EL (cell line): ENCODE data around the gene RCAN1.
"Not testable (repeated sequence)": the region's sequence is repeated elsewhere in the genome, so short reads cannot be mapped to it uniquely, and the experiment has no call there.

Experiments used
- DNase-seq: peaks from one replicate; pipeline ENCODE4 v3.0.0-alpha.2; 2016

Gene RCAN1

DNA sequence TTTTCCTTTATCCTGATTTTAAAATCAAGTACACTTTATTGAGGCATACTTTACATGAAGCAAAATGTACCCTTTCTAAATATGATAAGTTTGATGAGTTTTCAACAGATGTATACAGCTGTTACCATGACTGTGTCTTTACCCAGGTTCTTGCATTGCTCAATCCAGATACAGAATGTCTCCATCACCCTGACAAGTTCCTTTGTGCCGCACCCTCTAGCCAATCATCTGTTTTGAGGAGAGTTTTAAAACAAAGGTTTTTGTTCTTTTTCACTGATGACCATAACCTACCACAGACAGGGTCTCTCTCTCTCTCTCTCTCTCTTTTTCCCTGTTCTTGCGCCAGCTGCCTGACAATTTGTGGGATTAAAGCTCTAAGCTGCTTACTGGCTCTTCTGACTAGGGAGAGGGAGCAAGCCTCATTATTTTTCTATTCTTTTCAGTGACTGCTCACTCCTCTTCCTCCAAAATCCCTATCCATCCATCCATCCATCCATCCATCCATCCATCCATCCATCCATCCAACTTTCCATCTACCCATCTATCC lies 101.7 kb downstream of the RCAN1 start:
- no peak for DNase-seq

GRCh38 chr21:34511787-34512455 lies 103.0 kb downstream of the RCAN1 start, which contains the start of gene KCNE1:
TSS of gene KCNE1 (minus strand) at chr21:34512210. CDS start at chr21:34449634, 62,576 bp downstream.
- DNase-seq, result no peak

GRCh38 chr21:34511181-34511580 lies 103.7 kb downstream of the RCAN1 start:
- no peak for DNase-seq

DNA sequence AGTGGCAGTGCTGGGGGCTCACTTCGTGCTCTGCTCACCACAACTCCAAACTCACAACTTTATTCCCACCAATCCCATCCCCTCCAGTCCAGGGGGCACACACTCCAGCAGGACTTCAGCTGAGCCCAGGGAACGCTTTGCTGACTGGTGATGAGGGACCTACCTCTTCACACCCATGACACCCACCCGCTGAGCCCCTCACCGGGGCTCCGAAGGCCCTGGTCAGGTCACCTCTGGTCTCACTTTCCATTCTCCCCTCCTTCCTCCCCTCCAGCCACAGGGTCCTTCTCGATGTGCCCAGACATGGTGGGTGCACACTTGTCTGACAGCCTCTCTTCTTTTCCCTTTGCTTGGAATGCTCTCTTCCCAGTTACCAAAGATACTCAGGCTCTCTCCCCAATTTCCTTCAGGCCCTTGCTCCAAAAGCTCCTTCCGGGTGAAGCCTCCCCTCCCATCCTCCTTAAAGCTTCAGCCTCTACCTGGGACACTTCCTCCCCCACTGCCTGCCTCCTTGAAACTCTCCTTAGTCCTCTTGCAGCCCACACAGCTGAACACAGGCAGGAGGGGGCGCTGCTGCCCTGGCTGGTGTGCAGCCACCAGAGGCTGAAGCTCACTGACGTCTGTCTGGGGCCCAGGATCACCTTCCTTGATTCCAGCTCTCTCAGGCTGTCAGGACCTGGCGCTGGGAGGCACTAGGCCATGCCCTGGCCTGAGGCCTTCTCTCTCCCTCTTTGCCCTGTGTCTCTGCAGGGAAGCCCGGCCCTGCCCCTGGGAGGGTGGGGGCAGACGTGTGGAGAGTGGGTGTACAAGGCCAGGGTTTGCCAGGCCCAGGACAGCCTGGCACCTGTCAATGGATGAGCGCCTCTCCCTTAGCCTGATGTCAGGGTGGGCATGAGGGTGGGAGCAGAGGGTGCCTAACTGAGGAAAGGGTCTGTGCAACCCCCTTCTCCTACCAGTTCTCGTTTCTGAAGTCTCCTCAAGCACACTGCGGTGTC lies 104.5 kb downstream of the RCAN1 start:
- peak; percentile 70 for DNase-seq

- no peak for DNase-seq
Measured at GRCh38 chr21:34509151-34509550, 105.8 kb downstream of the RCAN1 start.

- DNase-seq, result no peak
Measured at GRCh38 chr21:34504595-34504994, 110.3 kb downstream of the RCAN1 start.

GRCh38 chr21:34502480-34503106 lies 112.3 kb downstream of the RCAN1 start:
- DNase-seq, result no peak

DNA sequence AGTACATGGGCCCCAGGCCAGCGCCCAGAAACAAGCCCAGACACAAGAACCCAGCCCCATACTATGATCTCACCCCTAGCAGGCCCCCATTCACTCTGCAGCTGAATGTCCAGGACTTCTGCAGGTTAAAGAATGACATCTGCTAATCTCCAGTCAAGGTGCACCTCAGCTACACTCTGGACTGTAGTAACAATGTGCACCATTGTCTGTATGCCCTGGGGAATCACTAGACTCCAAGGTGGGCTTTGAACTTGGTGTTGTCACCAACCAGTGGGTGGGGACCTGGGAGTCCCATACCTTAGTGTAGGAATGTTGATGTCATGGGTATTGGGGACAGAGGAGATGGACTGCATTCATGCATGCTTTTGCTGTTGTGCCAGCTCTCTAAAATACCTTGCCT lies 113.2 kb downstream of the RCAN1 start:
- DNase-seq, result no peak

DNA sequence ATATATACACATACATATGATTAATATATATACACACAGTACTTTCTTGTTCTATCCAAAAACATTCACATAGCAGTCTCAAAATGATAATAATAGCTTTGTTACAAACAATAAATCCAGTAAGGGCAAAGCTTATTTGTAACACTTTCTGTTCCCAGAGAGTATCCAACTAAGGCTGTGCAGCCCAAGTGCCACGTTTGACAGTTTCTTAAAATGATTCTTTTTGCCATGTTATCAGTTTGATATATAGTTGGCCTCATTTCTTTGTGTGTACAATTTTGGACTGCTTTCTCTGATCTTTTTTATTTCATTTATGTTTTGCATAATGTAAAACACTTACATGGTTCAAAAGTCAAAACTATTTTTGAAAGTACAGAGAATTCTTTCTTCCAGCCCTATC lies 114.7 kb downstream of the RCAN1 start:
- no peak for DNase-seq

DNA sequence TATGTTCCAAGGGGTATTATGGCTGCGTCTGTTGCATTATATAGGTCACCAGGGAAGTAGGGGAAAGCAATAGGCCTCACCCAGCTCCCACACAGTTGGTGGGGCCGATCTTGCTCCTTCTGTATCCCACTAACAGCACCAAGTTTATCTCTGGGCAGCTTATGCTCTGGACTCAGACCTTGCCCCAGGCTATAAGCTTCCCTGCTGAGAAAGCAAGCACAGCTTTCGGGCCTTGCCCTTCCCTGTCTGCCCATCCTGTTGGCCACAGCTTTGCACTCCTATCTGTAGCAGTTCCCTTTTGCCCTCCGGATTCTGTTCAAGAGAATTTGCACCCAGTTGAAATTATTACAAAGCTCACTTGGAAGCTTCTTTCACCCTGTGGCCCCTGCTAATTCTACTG lies 115.8 kb downstream of the RCAN1 start:
- DNase-seq, result no peak

DNA sequence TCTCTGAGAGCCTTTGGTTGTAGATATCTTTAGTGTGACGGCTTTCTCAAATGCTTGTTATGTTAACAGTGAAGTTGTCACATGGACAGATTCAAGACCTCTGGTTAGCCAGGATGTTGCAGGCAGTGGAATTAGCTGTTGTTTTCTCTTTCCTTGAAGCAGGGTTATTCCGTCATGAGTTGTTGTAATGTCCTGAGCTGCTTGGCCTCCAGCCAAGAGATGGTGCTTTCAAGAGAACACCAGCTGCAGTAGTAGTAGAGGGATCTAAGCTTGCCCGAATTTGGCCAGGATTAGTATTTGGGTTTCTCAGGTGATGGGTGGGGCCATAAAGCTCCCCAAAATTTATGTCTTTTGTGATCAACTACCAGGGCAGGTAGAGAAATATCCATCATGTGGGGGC lies 116.3 kb downstream of the RCAN1 start:
- DNase-seq, result no peak

- DNase-seq, result not testable (repeated sequence)
Measured at GRCh38 chr21:34483854-34484253, 131.1 kb downstream of the RCAN1 start.

DNA sequence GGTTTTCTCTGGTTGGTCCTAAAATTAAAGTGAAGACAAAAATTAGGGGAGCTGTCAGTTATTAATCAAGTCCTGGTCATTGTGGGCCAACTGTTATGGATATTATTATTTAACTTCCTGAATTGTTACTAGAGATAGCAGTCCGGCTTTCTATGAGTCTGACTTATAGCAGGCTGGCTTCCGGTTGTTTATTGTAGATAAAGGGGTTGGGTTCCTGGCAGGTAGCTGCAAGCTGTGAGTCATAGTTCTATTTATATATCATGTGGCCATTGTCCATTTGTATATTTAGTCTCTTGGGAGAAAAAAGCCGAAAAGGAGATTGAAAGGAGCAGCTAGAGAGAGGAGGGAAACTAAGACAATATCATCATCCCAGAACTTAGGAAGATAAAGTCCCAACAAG lies 131.5 kb downstream of the RCAN1 start:
- DNase-seq, result not testable (repeated sequence)

- DNase-seq, result not testable (repeated sequence)
Measured at GRCh38 chr21:34467333-34467732, 147.6 kb downstream of the RCAN1 start.
